Neural cell (in vitro differentiated cells): Measurements from ENCODE around the gene C3orf85.

ENCODE experiments used
- CTCF ChIP-seq: fragments of 450-650 bp; IDR thresholded peaks from 2 replicates; pipeline ENCODE4 v1.5.1; 2014; ENCODE audit warnings: antibody characterized with exemption, mild to moderate bottlenecking, moderate library complexity; ENCODE audit not compliant: poor library complexity, severe bottlenecking
- MXI1 ChIP-seq: fragments of 450-650 bp; conservative IDR thresholded peaks from 2 replicates; pipeline ENCODE4 v1.6.1; 2014; ENCODE audit warnings: antibody characterized with exemption, mild to moderate bottlenecking; ENCODE audit not compliant: poor library complexity, severe bottlenecking
- POLR2AphosphoS5 ChIP-seq: IDR thresholded peaks from 2 replicates; pipeline ENCODE4 v1.6.1; 2012
- RAD21 ChIP-seq: fragments of 450-650 bp; conservative IDR thresholded peaks from 2 replicates; pipeline ENCODE4 v1.6.1; 2014; ENCODE audit warnings: antibody characterized with exemption, mild to moderate bottlenecking, moderate library complexity
- REST ChIP-seq: IDR thresholded peaks from 2 replicates; pipeline ENCODE4 v1.6.1; 2012; ENCODE audit warnings: borderline replicate concordance
- TAF1 ChIP-seq: IDR thresholded peaks from 2 replicates; pipeline ENCODE4 v1.6.1; 2012; ENCODE audit warnings: low read depth

- TF ChIP-seq TAF1 (no peak), CTCF (no peak), REST (no peak), POLR2AphosphoS5 (no peak), RAD21 (no peak), MXI1 (no peak)
These were observed at the start of gene C3orf85 for GRCh38 chr3:109136523-109136922.
